Measurements from ENCODE around the gene GAS1. TPM values are rescaled to one million over a fixed set of nuclear protein-coding genes. Genes with fewer than 3 reads are reported as not detected.

Gene GAS1
- total RNA-seq, 1 donor from 2014 or later: 5.1 TPM

- H3K9ac ChIP-seq (ENCODE audit: low read length): no peak overlapping the region
- H2AFZ ChIP-seq (ENCODE audit: low read depth, low read length): no peak overlapping the region
- Mint-ChIP-seq H3K4me1 (ENCODE audit: low read depth, unreplicated experiment) (peaks cover 7% of the 10 kb centered on the region), H3K9me3 (ENCODE audit: unreplicated experiment) (peaks cover 8% of the 10 kb centered on the region), H3K27me3 (ENCODE audit: low read depth, unreplicated experiment) (peaks cover 3% of the 10 kb centered on the region), H3K27ac (ENCODE audit: unreplicated experiment) (no peak overlapping the region), H3K36me3 (ENCODE audit: low read depth, unreplicated experiment) (no peaks in the 10 kb centered on the region), H3K4me3 (ENCODE audit: unreplicated experiment) (no peak overlapping the region)
- H3K4me2 ChIP-seq (ENCODE audit: low read length): no peak overlapping the region
- H3K4me3 ChIP-seq (ENCODE audit: insufficient read depth, low read depth, low read length): no peak overlapping the region
- TF ChIP-seq, protein P1, sequence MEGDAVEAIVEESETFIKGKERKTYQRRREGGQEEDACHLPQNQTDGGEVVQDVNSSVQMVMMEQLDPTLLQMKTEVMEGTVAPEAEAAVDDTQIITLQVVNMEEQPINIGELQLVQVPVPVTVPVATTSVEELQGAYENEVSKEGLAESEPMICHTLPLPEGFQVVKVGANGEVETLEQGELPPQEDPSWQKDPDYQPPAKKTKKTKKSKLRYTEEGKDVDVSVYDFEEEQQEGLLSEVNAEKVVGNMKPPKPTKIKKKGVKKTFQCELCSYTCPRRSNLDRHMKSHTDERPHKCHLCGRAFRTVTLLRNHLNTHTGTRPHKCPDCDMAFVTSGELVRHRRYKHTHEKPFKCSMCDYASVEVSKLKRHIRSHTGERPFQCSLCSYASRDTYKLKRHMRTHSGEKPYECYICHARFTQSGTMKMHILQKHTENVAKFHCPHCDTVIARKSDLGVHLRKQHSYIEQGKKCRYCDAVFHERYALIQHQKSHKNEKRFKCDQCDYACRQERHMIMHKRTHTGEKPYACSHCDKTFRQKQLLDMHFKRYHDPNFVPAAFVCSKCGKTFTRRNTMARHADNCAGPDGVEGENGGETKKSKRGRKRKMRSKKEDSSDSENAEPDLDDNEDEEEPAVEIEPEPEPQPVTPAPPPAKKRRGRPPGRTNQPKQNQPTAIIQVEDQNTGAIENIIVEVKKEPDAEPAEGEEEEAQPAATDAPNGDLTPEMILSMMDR (IDR thresholded peaks at IDR 0.05; ENCODE audit: insufficient read depth, low read depth, low read length): no peak
- no peak for TF ChIP-seq EZH2 (IDR thresholded peaks at IDR 0.05; ENCODE audit: insufficient read depth, low read length)
- DNase-seq (ENCODE audit: low read depth) (no peak), FAIRE-seq (no peak)
- H3K4me1 ChIP-seq (ENCODE audit: insufficient read depth, low read length): peaks cover 3% of the 10 kb centered on the region
- no peaks in the 10 kb centered on the region for H3K79me2 ChIP-seq (ENCODE audit: insufficient read depth, low read length)
- no peaks in the 10 kb centered on the region for H3K36me3 ChIP-seq (ENCODE audit: insufficient read depth, low read length)
- H3K27me3 ChIP-seq (ENCODE audit: insufficient read depth, low read length): no peaks in the 10 kb centered on the region
- no peak overlapping the region for H3K27ac ChIP-seq (ENCODE audit: low read depth, low read length)
- H4K20me1 ChIP-seq (ENCODE audit: insufficient read depth, low read length): no peaks in the 10 kb centered on the region
- peaks cover 2% of the 10 kb centered on the region for H3K9me3 ChIP-seq (ENCODE audit: insufficient read depth, low read depth, low read length)
Observed at GRCh38 chr9:86909388-86909787, 37.9 kb downstream of the GAS1 start.

DNA sequence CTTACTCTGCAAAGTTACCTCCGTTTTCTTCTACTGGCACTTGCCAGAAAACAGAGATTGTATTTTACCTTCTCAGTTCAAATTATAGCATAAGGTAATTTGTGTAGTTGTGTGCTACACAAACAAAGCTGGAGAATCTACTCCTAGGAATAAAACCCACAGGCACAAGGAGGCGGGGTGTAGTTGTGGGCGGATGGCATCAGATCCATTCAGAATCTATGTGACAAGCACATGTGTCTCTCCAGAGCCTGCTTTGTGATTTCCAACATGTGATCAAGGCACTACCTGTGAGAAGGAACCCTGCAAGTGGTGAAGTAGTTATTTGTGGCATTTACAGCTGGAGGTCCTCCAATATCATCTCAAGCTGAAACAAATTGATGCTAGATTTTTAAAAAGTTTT, 39.0 kb downstream of the GAS1 start:
- Histone ChIP-seq H3K36me3 (ENCODE audit: insufficient read depth, low read length) (no peaks in the 10 kb centered on the region), H3K4me2 (ENCODE audit: low read length) (no peak overlapping the region), H3K4me3 (ENCODE audit: insufficient read depth, low read depth, low read length) (no peak overlapping the region), H3K79me2 (ENCODE audit: insufficient read depth, low read length) (no peaks in the 10 kb centered on the region), H4K20me1 (ENCODE audit: insufficient read depth, low read length) (no peaks in the 10 kb centered on the region), H3K27me3 (ENCODE audit: insufficient read depth, low read length) (peaks cover 2% of the 10 kb centered on the region), H3K9me3 (ENCODE audit: insufficient read depth, low read depth, low read length) (peaks cover 2% of the 10 kb centered on the region), H3K4me1 (ENCODE audit: insufficient read depth, low read length) (peaks cover 3% of the 10 kb centered on the region), H3K9ac (ENCODE audit: low read length) (no peak overlapping the region), H3K27ac (ENCODE audit: low read depth, low read length) (no peak overlapping the region), H2AFZ (ENCODE audit: low read depth, low read length) (no peak overlapping the region)
- Mint-ChIP-seq H3K27ac (ENCODE audit: unreplicated experiment) (no peak overlapping the region), H3K4me3 (ENCODE audit: unreplicated experiment) (no peak overlapping the region), H3K4me1 (ENCODE audit: low read depth, unreplicated experiment) (peaks cover 16% of the 10 kb centered on the region), H3K36me3 (ENCODE audit: low read depth, unreplicated experiment) (no peaks in the 10 kb centered on the region), H3K27me3 (ENCODE audit: low read depth, unreplicated experiment) (peaks cover 10% of the 10 kb centered on the region), H3K9me3 (ENCODE audit: unreplicated experiment) (peaks cover 8% of the 10 kb centered on the region)
- DNase-seq (ENCODE audit: low read depth): no peak
- TF ChIP-seq, protein P1 (IDR thresholded peaks at IDR 0.05; ENCODE audit: insufficient read depth, low read depth, low read length): no peak
- TF ChIP-seq EZH2 (IDR thresholded peaks at IDR 0.05; ENCODE audit: insufficient read depth, low read length): no peak
- FAIRE-seq: no peak

- Mint-ChIP-seq H3K4me1 (ENCODE audit: low read depth, unreplicated experiment) (peaks cover 24% of the 10 kb centered on the region), H3K4me3 (ENCODE audit: unreplicated experiment) (no peak overlapping the region), H3K27me3 (ENCODE audit: low read depth, unreplicated experiment) (peaks cover 17% of the 10 kb centered on the region), H3K36me3 (ENCODE audit: low read depth, unreplicated experiment) (no peaks in the 10 kb centered on the region), H3K9me3 (ENCODE audit: unreplicated experiment) (peaks cover 8% of the 10 kb centered on the region), H3K27ac (ENCODE audit: unreplicated experiment) (no peak overlapping the region)
- no peak overlapping the region for H3K27ac ChIP-seq (ENCODE audit: low read depth, low read length)
- H3K27me3 ChIP-seq (ENCODE audit: insufficient read depth, low read length): peaks cover 4% of the 10 kb centered on the region
- H3K4me3 ChIP-seq (ENCODE audit: insufficient read depth, low read depth, low read length): no peak overlapping the region
- TF ChIP-seq, protein P1 (IDR thresholded peaks at IDR 0.05; ENCODE audit: insufficient read depth, low read depth, low read length): no peak
- no peak for TF ChIP-seq EZH2 (IDR thresholded peaks at IDR 0.05; ENCODE audit: insufficient read depth, low read length)
- no peaks in the 10 kb centered on the region for H4K20me1 ChIP-seq (ENCODE audit: insufficient read depth, low read length)
- H2AFZ ChIP-seq (ENCODE audit: low read depth, low read length): no peak overlapping the region
- H3K79me2 ChIP-seq (ENCODE audit: insufficient read depth, low read length): no peaks in the 10 kb centered on the region
- peaks cover 2% of the 10 kb centered on the region for H3K9me3 ChIP-seq (ENCODE audit: insufficient read depth, low read depth, low read length)
- DNase-seq (ENCODE audit: low read depth) (no peak), FAIRE-seq (no peak)
- no peaks in the 10 kb centered on the region for H3K36me3 ChIP-seq (ENCODE audit: insufficient read depth, low read length)
- H3K9ac ChIP-seq (ENCODE audit: low read length): no peak overlapping the region
- no peak overlapping the region for H3K4me2 ChIP-seq (ENCODE audit: low read length)
- H3K4me1 ChIP-seq (ENCODE audit: insufficient read depth, low read length): peaks cover 9% of the 10 kb centered on the region
Observed at GRCh38 chr9:86907346-86907745, 40.0 kb downstream of the GAS1 start.

All from astrocyte (in vitro differentiated cells and primary cell).